ENCODE data around the gene PEAR1. TPM values are rescaled to one million over a fixed set of nuclear protein-coding genes. Genes with fewer than 3 reads are reported as not detected.

PEAR1 gene
- total RNA-seq, 1 donor from 2014 or later = not detected

DNA sequence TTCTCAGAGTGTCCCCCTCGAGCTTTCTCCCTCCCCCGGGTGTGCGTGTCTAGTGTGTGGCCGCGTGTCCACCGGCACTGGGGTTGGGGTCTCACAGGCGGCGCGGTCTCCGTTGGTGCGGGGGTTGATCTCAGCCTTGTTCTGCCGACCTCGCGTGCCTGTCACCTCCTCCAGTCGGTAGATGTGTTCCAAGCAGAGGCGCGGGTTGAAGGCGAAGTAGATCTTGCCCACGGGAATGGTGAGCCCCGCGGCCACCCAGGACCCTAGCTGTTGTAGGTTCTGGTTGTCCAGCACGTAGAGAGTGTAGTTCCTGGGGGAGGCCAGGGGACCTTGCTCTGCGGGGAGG is 44.4 kb upstream of the PEAR1 start:
- ATAC-seq (ENCODE audit: low read depth) = no peak
- H3K27me3 Mint-ChIP-seq = peaks cover 72% of the 10 kb centered on the region
- H3K27ac Mint-ChIP-seq = no peak overlapping the region
- no peak overlapping the region for H3K4me3 Mint-ChIP-seq
- DNase-seq = no peak
- POLR2A ChIA-PET = no interaction called here
- no peaks in the 10 kb centered on the region for H3K36me3 Mint-ChIP-seq (ENCODE audit: low read depth)
- TF ChIP-seq, protein P1, sequence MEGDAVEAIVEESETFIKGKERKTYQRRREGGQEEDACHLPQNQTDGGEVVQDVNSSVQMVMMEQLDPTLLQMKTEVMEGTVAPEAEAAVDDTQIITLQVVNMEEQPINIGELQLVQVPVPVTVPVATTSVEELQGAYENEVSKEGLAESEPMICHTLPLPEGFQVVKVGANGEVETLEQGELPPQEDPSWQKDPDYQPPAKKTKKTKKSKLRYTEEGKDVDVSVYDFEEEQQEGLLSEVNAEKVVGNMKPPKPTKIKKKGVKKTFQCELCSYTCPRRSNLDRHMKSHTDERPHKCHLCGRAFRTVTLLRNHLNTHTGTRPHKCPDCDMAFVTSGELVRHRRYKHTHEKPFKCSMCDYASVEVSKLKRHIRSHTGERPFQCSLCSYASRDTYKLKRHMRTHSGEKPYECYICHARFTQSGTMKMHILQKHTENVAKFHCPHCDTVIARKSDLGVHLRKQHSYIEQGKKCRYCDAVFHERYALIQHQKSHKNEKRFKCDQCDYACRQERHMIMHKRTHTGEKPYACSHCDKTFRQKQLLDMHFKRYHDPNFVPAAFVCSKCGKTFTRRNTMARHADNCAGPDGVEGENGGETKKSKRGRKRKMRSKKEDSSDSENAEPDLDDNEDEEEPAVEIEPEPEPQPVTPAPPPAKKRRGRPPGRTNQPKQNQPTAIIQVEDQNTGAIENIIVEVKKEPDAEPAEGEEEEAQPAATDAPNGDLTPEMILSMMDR (IDR thresholded peaks at IDR 0.05) = no peak
- intact Hi-C loops (cut with micrococcal nuclease) = no loop called here
- H3K9me3 Mint-ChIP-seq = no peaks in the 10 kb centered on the region
- CTCF ChIA-PET = no interaction called here
- peaks cover 19% of the 10 kb centered on the region for H3K4me1 Mint-ChIP-seq

DNA sequence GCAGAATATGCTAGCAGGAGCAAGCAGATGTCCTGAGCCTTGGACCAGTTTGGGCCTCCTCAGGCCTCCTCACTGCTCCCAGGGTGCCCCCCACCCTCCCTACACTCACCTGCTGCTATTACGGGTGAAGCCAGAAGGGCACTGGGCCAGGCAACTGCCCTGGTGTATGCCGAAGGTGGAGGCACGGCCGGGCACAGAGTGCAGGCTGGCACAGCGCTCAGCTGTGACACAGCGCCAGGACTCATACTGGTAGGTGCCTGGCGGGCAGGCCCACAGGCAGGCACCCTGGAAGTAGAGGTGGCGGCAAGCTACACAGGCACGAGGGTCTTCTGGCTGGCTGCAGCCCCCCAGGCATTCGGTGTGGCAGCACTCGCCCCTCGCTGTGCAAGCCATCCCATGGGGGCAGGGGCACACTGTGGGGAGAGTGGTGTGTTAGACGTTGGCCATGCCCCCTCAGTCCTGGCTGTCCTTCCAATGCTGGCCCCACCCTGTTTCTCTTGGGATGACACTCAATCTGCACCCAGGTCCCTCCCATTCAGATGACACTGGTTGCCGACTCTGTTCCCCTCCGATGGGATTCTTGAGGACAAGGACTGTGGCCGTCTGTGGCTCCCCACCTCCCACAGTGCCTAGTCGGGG is 41.6 kb upstream of the PEAR1 start:
- Mint-ChIP-seq H3K4me3 (no peak overlapping the region), H3K27me3 (peaks cover 58% of the 10 kb centered on the region), H3K9me3 (no peaks in the 10 kb centered on the region), H3K36me3 (ENCODE audit: low read depth) (no peaks in the 10 kb centered on the region), H3K4me1 (peaks cover 7% of the 10 kb centered on the region), H3K27ac (no peak overlapping the region)
- intact Hi-C loops (cut with micrococcal nuclease) = no loop called here
- TF ChIP-seq, protein P1 (IDR thresholded peaks at IDR 0.05) = no peak
- CTCF ChIA-PET = no interaction called here
- POLR2A ChIA-PET = no interaction called here
- DNase-seq (no peak), ATAC-seq (ENCODE audit: low read depth) (no peak)

DNA sequence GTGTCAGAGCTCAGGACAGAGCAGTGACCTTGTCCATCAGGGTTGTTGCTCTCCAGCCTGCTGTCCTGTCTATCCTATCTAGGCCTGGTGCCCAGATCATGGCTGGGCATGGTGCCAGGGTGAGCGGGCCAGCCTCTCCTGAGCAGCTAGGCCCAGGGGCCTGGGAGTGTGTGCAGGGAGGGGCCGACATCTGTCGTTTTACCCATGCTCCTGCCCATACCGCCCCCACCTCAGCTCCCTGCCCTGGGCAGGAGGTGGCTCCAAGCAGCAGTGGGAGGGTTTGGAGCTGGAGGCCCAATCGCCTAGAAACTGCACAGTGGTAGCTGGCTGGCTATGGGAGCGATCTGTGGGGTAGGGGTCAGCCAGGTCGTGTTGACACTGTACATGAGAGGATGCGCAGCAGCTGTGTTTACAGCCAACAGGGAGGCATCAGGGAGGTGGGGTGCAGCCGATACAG is 41.1 kb upstream of the PEAR1 start:
- POLR2A ChIA-PET = interaction anchor here (0.6 kb wide), 1 partner anchor 96 kb away, joined by 4 read pairs; no protein-coding TSS in a partner anchor
- Mint-ChIP-seq H3K27me3 (peaks cover 56% of the 10 kb centered on the region), H3K36me3 (ENCODE audit: low read depth) (no peaks in the 10 kb centered on the region), H3K4me3 (no peak overlapping the region), H3K4me1 (peaks cover 7% of the 10 kb centered on the region), H3K27ac (no peak overlapping the region), H3K9me3 (no peaks in the 10 kb centered on the region)
- DNase-seq = no peak
- no peak for ATAC-seq (ENCODE audit: low read depth)
- intact Hi-C loops (cut with micrococcal nuclease) = no loop called here
- CTCF ChIA-PET = interaction anchor here (1.1 kb wide), 1 partner anchor 163 kb away, joined by 3 read pairs; no protein-coding TSS in a partner anchor
- TF ChIP-seq, protein P1 (IDR thresholded peaks at IDR 0.05) = no peak

DNA sequence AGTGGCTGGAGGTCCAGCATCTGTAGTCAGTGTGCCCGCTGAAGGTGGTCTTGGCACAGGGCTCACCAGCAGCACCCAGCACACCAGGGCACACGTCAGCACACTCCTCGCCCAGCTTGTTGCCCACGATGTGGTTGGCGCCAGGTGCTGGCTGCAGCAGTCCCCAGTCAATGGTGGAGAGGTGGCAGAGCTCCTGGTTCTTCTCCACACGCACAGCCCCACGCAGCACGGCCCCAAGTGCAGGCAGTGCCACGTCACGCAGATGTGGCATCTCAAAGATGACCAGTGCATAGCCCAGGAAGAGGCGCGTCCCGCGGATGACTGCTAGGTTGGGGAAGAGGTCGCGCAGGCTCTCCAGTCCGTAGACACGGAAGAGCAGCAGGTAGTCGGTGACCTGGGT is 39.8 kb upstream of the PEAR1 start:
- no peak overlapping the region for H3K4me3 Mint-ChIP-seq
- peaks cover 7% of the 10 kb centered on the region for H3K4me1 Mint-ChIP-seq
- intact Hi-C loops (cut with micrococcal nuclease) = no loop called here
- H3K27me3 Mint-ChIP-seq = peaks cover 58% of the 10 kb centered on the region
- TF ChIP-seq, protein P1 (IDR thresholded peaks at IDR 0.05) = no peak
- ATAC-seq (ENCODE audit: low read depth) = no peak
- ChIA-PET POLR2A (no interaction called here), CTCF (no interaction called here)
- H3K27ac Mint-ChIP-seq = no peak overlapping the region
- no peak for DNase-seq
- H3K9me3 Mint-ChIP-seq = no peaks in the 10 kb centered on the region
- no peaks in the 10 kb centered on the region for H3K36me3 Mint-ChIP-seq (ENCODE audit: low read depth)

DNA sequence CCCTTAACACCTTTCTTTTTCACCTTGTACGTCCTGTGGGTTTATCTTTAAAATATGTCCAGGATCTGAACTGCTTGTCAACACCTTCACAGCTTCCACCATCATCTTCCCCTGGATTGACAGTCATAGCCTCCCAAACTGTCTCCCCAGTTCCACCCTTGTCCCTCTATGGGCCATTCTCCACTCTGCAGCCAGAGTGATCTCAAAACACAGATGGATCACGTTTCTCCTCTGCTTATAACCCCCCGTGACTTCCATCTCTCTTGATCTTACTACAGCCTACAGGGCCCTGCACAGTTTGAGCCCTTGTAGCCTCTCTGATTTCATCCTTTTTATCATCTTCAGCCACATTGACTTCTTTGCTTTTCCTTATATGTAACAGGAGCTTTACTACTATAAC is 38.9 kb upstream of the PEAR1 start:
- H3K4me3 Mint-ChIP-seq = no peak overlapping the region
- TF ChIP-seq, protein P1 (IDR thresholded peaks at IDR 0.05) = no peak
- CTCF ChIA-PET = no interaction called here

More for the DNA sequence above, 38.9 kb upstream of the PEAR1 start:
- DNase-seq = no peak
- no peaks in the 10 kb centered on the region for H3K36me3 Mint-ChIP-seq (ENCODE audit: low read depth)
- ATAC-seq (ENCODE audit: low read depth) = no peak
- peaks cover 3% of the 10 kb centered on the region for H3K4me1 Mint-ChIP-seq
- H3K9me3 Mint-ChIP-seq = no peaks in the 10 kb centered on the region
- H3K27me3 Mint-ChIP-seq = peaks cover 51% of the 10 kb centered on the region
- POLR2A ChIA-PET = no interaction called here
- intact Hi-C loops (cut with micrococcal nuclease) = no loop called here
- H3K27ac Mint-ChIP-seq = no peak overlapping the region

All from activated B cell treated with CpG ODN at 0.5 μM for 24 hours (primary cell).